Measurements from ENCODE around the gene PCDH10. TPM values are rescaled to one million over a fixed set of nuclear protein-coding genes. Genes with fewer than 3 reads are reported as not detected.
A peak's percentile ranks its signal among the peaks of the same experiment; 100 is the strongest.
"Not testable (repeated sequence)": the region's sequence is repeated elsewhere in the genome, so short reads cannot be mapped to it uniquely, and the experiment has no call there.

Gene PCDH10
- total RNA-seq, 6 donors from 2014 or later: 0.39 to 1.3 (median 0.76) TPM; not detected in 1

GRCh38 chr4:133188433-133189146 lies 39.5 kb downstream of the PCDH10 start:
- Histone ChIP-seq H3K36me3 (no peaks in the 10 kb centered on the region), H3K27ac (no peak overlapping the region), H3K4me1 (no peaks in the 10 kb centered on the region), H3K27me3 (no peaks in the 10 kb centered on the region), H3K9me3 (no peaks in the 10 kb centered on the region), H3K4me3 (no peak overlapping the region)
- 79 to 82% methylated on average over 8 of the region's 8 CpGs for WGBS, 2 donors
- DNase-seq: no peak
- TF ChIP-seq EP300 (IDR thresholded peaks at IDR 0.05): no peak
- TF ChIP-seq, protein P1, sequence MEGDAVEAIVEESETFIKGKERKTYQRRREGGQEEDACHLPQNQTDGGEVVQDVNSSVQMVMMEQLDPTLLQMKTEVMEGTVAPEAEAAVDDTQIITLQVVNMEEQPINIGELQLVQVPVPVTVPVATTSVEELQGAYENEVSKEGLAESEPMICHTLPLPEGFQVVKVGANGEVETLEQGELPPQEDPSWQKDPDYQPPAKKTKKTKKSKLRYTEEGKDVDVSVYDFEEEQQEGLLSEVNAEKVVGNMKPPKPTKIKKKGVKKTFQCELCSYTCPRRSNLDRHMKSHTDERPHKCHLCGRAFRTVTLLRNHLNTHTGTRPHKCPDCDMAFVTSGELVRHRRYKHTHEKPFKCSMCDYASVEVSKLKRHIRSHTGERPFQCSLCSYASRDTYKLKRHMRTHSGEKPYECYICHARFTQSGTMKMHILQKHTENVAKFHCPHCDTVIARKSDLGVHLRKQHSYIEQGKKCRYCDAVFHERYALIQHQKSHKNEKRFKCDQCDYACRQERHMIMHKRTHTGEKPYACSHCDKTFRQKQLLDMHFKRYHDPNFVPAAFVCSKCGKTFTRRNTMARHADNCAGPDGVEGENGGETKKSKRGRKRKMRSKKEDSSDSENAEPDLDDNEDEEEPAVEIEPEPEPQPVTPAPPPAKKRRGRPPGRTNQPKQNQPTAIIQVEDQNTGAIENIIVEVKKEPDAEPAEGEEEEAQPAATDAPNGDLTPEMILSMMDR (IDR thresholded peaks at IDR 0.05): no peak
- TF ChIP-seq POLR2AphosphoS5 (IDR thresholded peaks at IDR 0.05): no peak
- TF ChIP-seq POLR2A (IDR thresholded peaks at IDR 0.05): no peak
- ATAC-seq (ENCODE audit: low FRiP score in 2 of 2): no peak

DNA sequence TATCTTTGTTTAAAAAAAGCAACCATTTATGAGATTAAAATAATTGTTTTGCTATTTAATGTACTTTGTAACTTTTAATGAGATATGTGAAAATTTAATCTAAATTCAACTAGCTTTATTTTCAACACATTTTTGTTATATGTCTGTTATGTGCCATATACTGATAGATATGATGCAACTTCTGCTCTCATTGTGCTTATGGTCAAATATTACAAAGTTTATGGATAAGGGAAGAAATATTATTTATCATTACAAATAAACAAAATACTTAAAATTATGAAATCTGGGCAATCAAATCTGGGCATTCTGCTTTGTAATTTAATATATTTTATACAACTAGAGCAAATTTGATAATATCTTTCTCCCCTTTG lies 40.0 kb downstream of the PCDH10 start:
- TF ChIP-seq POLR2AphosphoS5 (IDR thresholded peaks at IDR 0.05) (no peak), POLR2A (IDR thresholded peaks at IDR 0.05) (no peak), EP300 (IDR thresholded peaks at IDR 0.05) (no peak)
- TF ChIP-seq, protein P1 (IDR thresholded peaks at IDR 0.05): no peak
- H3K27me3 ChIP-seq: no peaks in the 10 kb centered on the region
- no peak overlapping the region for H3K27ac ChIP-seq
- H3K9me3 ChIP-seq: no peaks in the 10 kb centered on the region
- H3K4me3 ChIP-seq: no peak overlapping the region
- ATAC-seq (ENCODE audit: low FRiP score in 2 of 2) (no peak), DNase-seq (no peak)
- H3K36me3 ChIP-seq: no peaks in the 10 kb centered on the region
- no peaks in the 10 kb centered on the region for H3K4me1 ChIP-seq

GRCh38 chr4:133190098-133190497 lies 41.0 kb downstream of the PCDH10 start:
- Histone ChIP-seq H3K27me3 (no peaks in the 10 kb centered on the region), H3K9me3 (no peaks in the 10 kb centered on the region), H3K4me3 (no peak overlapping the region), H3K4me1 (no peaks in the 10 kb centered on the region), H3K36me3 (no peaks in the 10 kb centered on the region), H3K27ac (no peak overlapping the region)
- WGBS, 2 donors: 72 to 78% methylated on average over 5 of the region's 5 CpGs
- no peak for ATAC-seq (ENCODE audit: low FRiP score in 2 of 2)
- DNase-seq: no peak
- no peak for TF ChIP-seq POLR2AphosphoS5 (IDR thresholded peaks at IDR 0.05)
- no peak for TF ChIP-seq POLR2A (IDR thresholded peaks at IDR 0.05)
- TF ChIP-seq, protein P1 (IDR thresholded peaks at IDR 0.05): no peak
- no peak for TF ChIP-seq EP300 (IDR thresholded peaks at IDR 0.05)

DNA sequence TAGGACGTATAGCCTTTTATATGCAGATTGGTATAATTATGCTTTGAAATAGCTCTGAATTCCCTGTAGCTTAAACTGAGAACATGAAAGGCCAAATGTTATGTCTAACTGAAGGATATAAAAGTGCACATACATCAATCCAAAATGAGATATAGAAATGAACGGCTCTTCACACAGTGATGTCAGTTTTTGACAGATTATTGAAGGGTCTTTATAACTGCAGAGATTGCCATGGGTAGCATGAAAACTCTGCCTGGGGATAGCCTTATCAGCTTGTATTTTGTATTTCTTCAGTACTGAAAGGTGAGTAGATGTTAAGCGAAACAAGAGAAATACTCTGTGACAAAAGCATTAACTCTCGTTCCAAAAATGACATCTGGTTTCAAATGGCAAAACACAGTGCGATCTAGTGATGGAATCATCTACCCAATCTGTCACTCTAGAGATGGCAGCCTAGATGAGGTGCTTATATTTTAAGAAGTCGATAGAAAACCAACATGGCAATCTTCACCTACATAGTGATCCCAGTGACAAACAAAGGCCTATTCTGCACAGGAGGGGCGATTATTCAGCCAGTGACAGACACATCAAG lies 59.7 kb downstream of the PCDH10 start:
- H3K9me3 ChIP-seq: no peaks in the 10 kb centered on the region
- H3K27ac ChIP-seq: no peak overlapping the region
- H3K27me3 ChIP-seq: no peaks in the 10 kb centered on the region
- TF ChIP-seq EP300 (IDR thresholded peaks at IDR 0.05) (no peak), POLR2A (IDR thresholded peaks at IDR 0.05) (no peak), POLR2AphosphoS5 (IDR thresholded peaks at IDR 0.05) (no peak)
- TF ChIP-seq, protein P1 (IDR thresholded peaks at IDR 0.05): no peak
- 89 to 90% methylated on average over 7 of the region's 7 CpGs for WGBS, 2 donors
- H3K4me1 ChIP-seq: no peaks in the 10 kb centered on the region
- no peak overlapping the region for H3K4me3 ChIP-seq
- no peak for DNase-seq
- H3K36me3 ChIP-seq: no peaks in the 10 kb centered on the region
- ATAC-seq (ENCODE audit: low FRiP score in 2 of 2): no peak

GRCh38 chr4:133233922-133234321 lies 84.8 kb downstream of the PCDH10 start:
- no peaks in the 10 kb centered on the region for H3K27me3 ChIP-seq
- H3K4me3 ChIP-seq: no peak overlapping the region
- WGBS, 2 donors: 77 to 82% methylated on average over 5 to 6 of the region's 6 CpGs
- no peaks in the 10 kb centered on the region for H3K4me1 ChIP-seq
- DNase-seq (no peak), ATAC-seq (ENCODE audit: low FRiP score in 2 of 2) (peak in 1 of 2 donors; percentile 63)
- no peak for TF ChIP-seq POLR2AphosphoS5 (IDR thresholded peaks at IDR 0.05)
- no peak for TF ChIP-seq EP300 (IDR thresholded peaks at IDR 0.05)
- TF ChIP-seq POLR2A (IDR thresholded peaks at IDR 0.05): no peak
- TF ChIP-seq, protein P1 (IDR thresholded peaks at IDR 0.05): no peak
- no peak overlapping the region for H3K27ac ChIP-seq
- no peaks in the 10 kb centered on the region for H3K36me3 ChIP-seq
- no peaks in the 10 kb centered on the region for H3K9me3 ChIP-seq

GRCh38 chr4:133240451-133240850 lies 91.4 kb downstream of the PCDH10 start:
- WGBS, 2 donors: 85 to 95% methylated on average over 25 to 26 of the region's 30 CpGs
- ATAC-seq (ENCODE audit: low FRiP score in 2 of 2): not testable (repeated sequence)

More at GRCh38 chr4:133240451-133240850, 91.4 kb downstream of the PCDH10 start:
- not testable (repeated sequence) for H3K36me3 ChIP-seq, H3K27ac ChIP-seq, H3K4me1 ChIP-seq, H3K4me3 ChIP-seq, H3K9me3 ChIP-seq, H3K27me3 ChIP-seq
- DNase-seq: peak in 1 of 2 donors; percentile 66
